TTC549 (cell line): ENCODE data around the gene COG7.
"Not testable (repeated sequence)": the region's sequence is repeated elsewhere in the genome, so short reads cannot be mapped to it uniquely, and the experiment has no call there.

Experiments used
- FAIRE-seq: peaks from 2 replicates; lab custom pipeline; 2012; peaks lifted over from hg19 to GRCh38; lab: Jason Lieb, UNC

Gene COG7

GRCh38 chr16:23469814-23470213 is 16.8 kb upstream of the COG7 start:
- no peak for FAIRE-seq

GRCh38 chr16:23466162-23466885 is 13.3 kb upstream of the COG7 start:
- FAIRE-seq, result no peak

GRCh38 chr16:23465179-23465578 is 12.2 kb upstream of the COG7 start:
- no peak for FAIRE-seq

- FAIRE-seq, result no peak
Measured at GRCh38 chr16:23464196-23464595, 11.2 kb upstream of the COG7 start.

- not testable (repeated sequence) for FAIRE-seq
Measured at GRCh38 chr16:23462994-23463393, 10.0 kb upstream of the COG7 start.

GRCh38 chr16:23453338-23454052 is 506 bp upstream of the COG7 start:
- FAIRE-seq, result no peak

GRCh38 chr16:23452221-23452571 is 793 bp downstream of the COG7 start:
- FAIRE-seq, result no peak

- no peak for FAIRE-seq
Measured at GRCh38 chr16:23448392-23448791, 4.6 kb downstream of the COG7 start.

- not testable (repeated sequence) for FAIRE-seq
Measured at GRCh38 chr16:23437542-23437941, 15.4 kb downstream of the COG7 start.

GRCh38 chr16:23436951-23437350 is 16.0 kb downstream of the COG7 start:
- no peak for FAIRE-seq

- FAIRE-seq, result no peak
Measured at GRCh38 chr16:23435500-23435899, 17.5 kb downstream of the COG7 start.

- FAIRE-seq, result no peak
Measured at GRCh38 chr16:23434380-23434779, 18.6 kb downstream of the COG7 start.

GRCh38 chr16:23433261-23433920 is 19.6 kb downstream of the COG7 start:
- no peak for FAIRE-seq

- FAIRE-seq, result no peak
Measured at GRCh38 chr16:23432176-23433128, 20.5 kb downstream of the COG7 start.

GRCh38 chr16:23428351-23428750 is 24.6 kb downstream of the COG7 start:
- FAIRE-seq, result no peak

- FAIRE-seq, result no peak
Measured at GRCh38 chr16:23424292-23424958, 28.6 kb downstream of the COG7 start.

- FAIRE-seq, result no peak
Measured at GRCh38 chr16:23423496-23424049, 29.4 kb downstream of the COG7 start.

- no peak for FAIRE-seq
Measured at GRCh38 chr16:23420011-23420410, 33.0 kb downstream of the COG7 start.

- FAIRE-seq, result no peak
Measured at GRCh38 chr16:23416816-23417215, 36.2 kb downstream of the COG7 start.

- FAIRE-seq, result no peak
Measured at GRCh38 chr16:23414731-23415130, 38.3 kb downstream of the COG7 start.

- FAIRE-seq, result no peak
Measured at GRCh38 chr16:23410176-23410575, 42.8 kb downstream of the COG7 start.
